Stimulated activated naive CD4-positive, alpha-beta T cell treated with Interleukin-2 at 50 U/mL for 16 hours (primary cell): ENCODE data around the gene TASOR.

Source experiments
- DNase-seq: peaks from one replicate; lab custom pipeline; 2025; lab: John Stamatoyannopoulos, UW

TASOR gene

GRCh38 chr3:56688191-56688590, 5.1 kb upstream of the TASOR start:
- no peak for DNase-seq

- no peak for DNase-seq
These were observed 964 bp upstream of the TASOR start for GRCh38 chr3:56684029-56684428.

- peak; percentile 78 for DNase-seq
These were observed 473 bp downstream of the TASOR start for GRCh38 chr3:56682462-56683121.

GRCh38 chr3:56681984-56682461, 1.0 kb downstream of the TASOR start:
- no peak for DNase-seq

- DNase-seq = no peak
These were observed 2.9 kb downstream of the TASOR start for GRCh38 chr3:56680054-56680580.

GRCh38 chr3:56677286-56677685, 5.8 kb downstream of the TASOR start:
- DNase-seq = no peak

- DNase-seq = no peak
These were observed 9.1 kb downstream of the TASOR start for GRCh38 chr3:56673781-56674457.

- no peak for DNase-seq
These were observed 15.0 kb downstream of the TASOR start for GRCh38 chr3:56667973-56668579.

GRCh38 chr3:56664823-56665222, 18.2 kb downstream of the TASOR start:
- no peak for DNase-seq

- no peak for DNase-seq
These were observed 27.4 kb downstream of the TASOR start for GRCh38 chr3:56655709-56656108.

GRCh38 chr3:56654460-56654859, 28.6 kb downstream of the TASOR start:
- DNase-seq = no peak

GRCh38 chr3:56645407-56645806, 37.7 kb downstream of the TASOR start:
- DNase-seq = no peak

GRCh38 chr3:56633602-56634535, 49.2 kb downstream of the TASOR start:
- DNase-seq = no peak
